Kidney (tissue), 14 donors: ENCODE data around the gene COQ9. TPM values are rescaled to one million over a fixed set of nuclear protein-coding genes. Genes with fewer than 3 reads are reported as not detected.

ENCODE experiments used
- DNase-seq, 5 donors: peaks; one replicate each; pipeline ENCODE4 v3.0.0-alpha.2; 2013 to 2020
- FAIRE-seq: peaks from 2 replicates; lab custom pipeline; 2012; peaks lifted over from hg19 to GRCh38; lab: Jason Lieb, UNC
- H3K27ac ChIP-seq, 2 donors: one replicate each; pipeline ENCODE4 v1.7.0; 2013; ENCODE audit warnings: low read depth in 2 of 2, low read length in 2 of 2, inconsistent platforms in 1 of 2
- H3K27me3 ChIP-seq: one replicate; pipeline ENCODE4 v1.7.1; 2013; ENCODE audit warnings: low read length, inconsistent platforms; ENCODE audit not compliant: control insufficient read depth, insufficient read depth
- H3K36me3 ChIP-seq, 3 donors: one replicate each; pipeline versions ENCODE4 v1.7.0 to v1.7.1; 2013; ENCODE audit warnings: low read length in 3 of 3, control low read depth in 1 of 3, inconsistent platforms in 1 of 3; ENCODE audit not compliant: insufficient read depth in 3 of 3, control insufficient read depth in 2 of 3
- H3K4me1 ChIP-seq, 3 donors: one replicate each; pipeline versions ENCODE4 v1.7.0 to v1.7.1; 2013; ENCODE audit warnings: low read length in 3 of 3, inconsistent platforms in 1 of 3, low read depth in 1 of 3; ENCODE audit not compliant: control insufficient read depth in 2 of 3, insufficient read depth in 2 of 3
- H3K4me3 ChIP-seq, 3 donors: one replicate each; pipeline versions ENCODE4 v1.7.0 to v1.8.1; 2013; ENCODE audit warnings: low read length in 3 of 3, control low read depth in 1 of 3, inconsistent platforms in 1 of 3
- H3K9ac ChIP-seq, 3 donors: one replicate each; pipeline versions ENCODE4 v1.7.0 to v1.7.1; 2013; ENCODE audit warnings: low read length in 3 of 3, control low read depth in 1 of 3, inconsistent platforms in 1 of 3
- H3K9me3 ChIP-seq, 3 donors: one replicate each; pipeline versions ENCODE4 v1.7.0 to v1.7.1; 2013; ENCODE audit warnings: low read length in 3 of 3, control low read depth in 1 of 3, inconsistent platforms in 1 of 3; ENCODE audit not compliant: control insufficient read depth in 2 of 3, insufficient read depth in 1 of 3
- intact Hi-C: fragments of 100-400 bp; cut with DNase I; formaldehyde crosslinking; loops from one replicate; pipeline ENCODE4 v1.11.1; 2022
- polyA plus RNA-seq: library from polyadenylated mRNA; stranded (reverse); fragments of 350-450 nt; fragmentation: Illumina TruSeq; extraction: RNeasy Lipid Tissue Mini Kit (QIAGEN cat#74804); gene quantifications from one replicate; pipeline ENCODE4 v1.2.3, GENCODE V29; 2014; ENCODE audit warnings: low read depth, low replicate concordance; ENCODE audit not compliant: insufficient read depth
- total RNA-seq: library from RNA; stranded (reverse); fragmentation: NEBNext Ultra II Directional; extraction: Animal tissue kit (Norgen Biotek cat#: 25700); gene quantifications from one replicate; pipeline ENCODE4 v1.2.1, GENCODE V29; 2021
- TF ChIP-seq, protein P1 (sequence below): IDR thresholded peaks from 3 replicates; pipeline ENCODE4 v1.5.1; 2012; ENCODE audit warnings: mild to moderate bottlenecking, moderate library complexity, borderline replicate concordance; ENCODE audit not compliant: insufficient read depth; ENCODE audit errors: extremely low read depth
- donor health status: control.
- donor health status: control.
- donor health status: control.
- donor health status: control.
- donor health status: control.
- donor health status: DM: yes; HTN: yes; CAD: no.
- donor health status: Normal renal cell carcinoma (clear cell type).

The COQ9 gene
- total and polyA plus RNA-seq, 2 donors from 2014 or later: 78.0 to 200 TPM

DNA sequence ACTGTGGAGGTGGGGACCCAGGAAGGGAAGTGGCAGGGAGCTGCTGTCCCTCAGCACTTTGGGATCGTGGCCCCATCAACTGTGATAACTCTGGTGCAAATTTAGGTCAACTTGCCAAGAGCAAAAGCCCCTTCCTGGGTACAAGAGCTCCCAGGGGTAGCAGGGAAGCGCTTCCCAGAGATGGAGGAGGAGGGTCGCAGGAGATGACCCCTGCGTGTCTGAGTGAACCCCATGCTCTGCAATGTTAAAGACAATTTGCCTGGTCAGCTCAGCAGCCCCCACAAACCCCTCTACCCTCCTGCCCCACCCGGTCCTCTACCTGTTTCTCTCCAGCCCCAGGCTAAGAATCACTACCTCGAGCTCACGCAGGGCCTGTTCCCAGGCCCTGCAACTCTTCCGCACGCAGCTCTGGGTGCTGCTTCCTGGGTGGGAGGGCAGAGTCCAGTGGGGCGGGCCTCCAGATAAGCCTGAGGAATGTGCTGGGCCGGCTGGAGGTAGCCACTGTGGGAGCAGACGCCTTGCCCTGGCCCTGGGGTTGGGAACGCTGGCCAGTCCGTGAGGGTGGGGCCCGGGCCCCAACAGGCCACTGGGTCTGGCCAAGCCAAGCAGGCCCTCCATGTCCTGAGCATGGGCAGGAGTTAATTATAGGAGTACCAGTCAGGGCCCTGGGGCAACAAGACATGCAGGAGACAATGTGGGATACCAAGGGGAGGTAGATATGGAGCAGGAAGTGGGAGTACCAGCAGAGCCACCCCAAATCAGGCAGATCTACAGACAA, 32.9 kb downstream of the COQ9 start:
- Histone ChIP-seq H3K27me3 (no peaks in the 10 kb centered on the region), H3K4me3 (peak overlapping the region; percentile 26 to 72 (median 70)), H3K9ac (peak overlapping the region in 1 of 3 donors; percentile 55), H3K36me3 (peaks cover 0 to under 1% (median 0%) of the 10 kb centered on the region in 3 donors), H3K9me3 (no peaks in the 10 kb centered on the region), H3K27ac (peak overlapping the region; percentile 68 to 71), H3K4me1 (peaks cover 0 to 60% (median 47%) of the 10 kb centered on the region in 3 donors)
- TF ChIP-seq, protein P1, sequence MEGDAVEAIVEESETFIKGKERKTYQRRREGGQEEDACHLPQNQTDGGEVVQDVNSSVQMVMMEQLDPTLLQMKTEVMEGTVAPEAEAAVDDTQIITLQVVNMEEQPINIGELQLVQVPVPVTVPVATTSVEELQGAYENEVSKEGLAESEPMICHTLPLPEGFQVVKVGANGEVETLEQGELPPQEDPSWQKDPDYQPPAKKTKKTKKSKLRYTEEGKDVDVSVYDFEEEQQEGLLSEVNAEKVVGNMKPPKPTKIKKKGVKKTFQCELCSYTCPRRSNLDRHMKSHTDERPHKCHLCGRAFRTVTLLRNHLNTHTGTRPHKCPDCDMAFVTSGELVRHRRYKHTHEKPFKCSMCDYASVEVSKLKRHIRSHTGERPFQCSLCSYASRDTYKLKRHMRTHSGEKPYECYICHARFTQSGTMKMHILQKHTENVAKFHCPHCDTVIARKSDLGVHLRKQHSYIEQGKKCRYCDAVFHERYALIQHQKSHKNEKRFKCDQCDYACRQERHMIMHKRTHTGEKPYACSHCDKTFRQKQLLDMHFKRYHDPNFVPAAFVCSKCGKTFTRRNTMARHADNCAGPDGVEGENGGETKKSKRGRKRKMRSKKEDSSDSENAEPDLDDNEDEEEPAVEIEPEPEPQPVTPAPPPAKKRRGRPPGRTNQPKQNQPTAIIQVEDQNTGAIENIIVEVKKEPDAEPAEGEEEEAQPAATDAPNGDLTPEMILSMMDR: no peak
- FAIRE-seq (no peak), DNase-seq (peak in 2 of 5 donors; percentile 64 to 91)
- intact Hi-C loops: no loop called here

GRCh38 chr16:57480754-57481230, 33.5 kb downstream of the COQ9 start:
- H3K9me3 ChIP-seq: no peaks in the 10 kb centered on the region
- no peak for FAIRE-seq
- no peaks in the 10 kb centered on the region for H3K27me3 ChIP-seq
- H3K4me1 ChIP-seq: peaks cover 0 to 64% (median 49%) of the 10 kb centered on the region in 3 donors
- TF ChIP-seq, protein P1: no peak
- DNase-seq: no peak
- H3K9ac ChIP-seq: peak overlapping the region in 1 of 3 donors; percentile 48
- peak overlapping the region; percentile 11 to 45 for H3K27ac ChIP-seq
- intact Hi-C loops: no loop called here
- no peak overlapping the region for H3K4me3 ChIP-seq
- H3K36me3 ChIP-seq: no peaks in the 10 kb centered on the region

- TF ChIP-seq, protein P1: no peak
- FAIRE-seq: no peak
- no peak for DNase-seq
- Histone ChIP-seq H3K4me1 (peaks cover 0 to 58% (median 43%) of the 10 kb centered on the region in 3 donors), H3K36me3 (no peaks in the 10 kb centered on the region), H3K9me3 (no peaks in the 10 kb centered on the region), H3K4me3 (no peak overlapping the region), H3K27ac (peak overlapping the region in 1 of 2 donors; percentile 11), H3K9ac (no peak overlapping the region), H3K27me3 (no peaks in the 10 kb centered on the region)
- intact Hi-C loops: no loop called here
Measured at GRCh38 chr16:57481421-57481820, 34.1 kb downstream of the COQ9 start.
